GM18519 (cell line): ENCODE results near the gene PLAAT4.
"Not testable (repeated sequence)": the region's sequence is repeated elsewhere in the genome, so short reads cannot be mapped to it uniquely, and the experiment has no call there.

Experiments used
- ATAC-seq: cut with Tn5 transposase; IDR thresholded peaks from one replicate; pipeline ENCODE4 v1.9.1; 2021; ENCODE audit warnings: mild to moderate bottlenecking, moderate library complexity; ENCODE audit not compliant: unreplicated experiment, low FRiP score

PLAAT4 gene

GRCh38 chr11:63537293-63538101, 889 bp downstream of the PLAAT4 start:
- no peak for ATAC-seq

- not testable (repeated sequence) for ATAC-seq
These were observed 5.9 kb downstream of the PLAAT4 start for GRCh38 chr11:63542506-63542905.

- ATAC-seq: no peak
These were observed 7.1 kb downstream of the PLAAT4 start for GRCh38 chr11:63543711-63544110.

- no peak for ATAC-seq
These were observed 10.5 kb downstream of the PLAAT4 start for GRCh38 chr11:63547061-63547460.

- ATAC-seq: no peak
These were observed 11.6 kb downstream of the PLAAT4 start for GRCh38 chr11:63548178-63548577.

GRCh38 chr11:63549411-63549810, 12.8 kb downstream of the PLAAT4 start:
- no peak for ATAC-seq

GRCh38 chr11:63550156-63550700, 13.6 kb downstream of the PLAAT4 start:
- ATAC-seq: not testable (repeated sequence)

- ATAC-seq: no peak
These were observed 14.7 kb downstream of the PLAAT4 start for GRCh38 chr11:63551091-63551888.

GRCh38 chr11:63551889-63552266, 15.3 kb downstream of the PLAAT4 start:
- ATAC-seq: no peak

GRCh38 chr11:63552921-63553320, 16.3 kb downstream of the PLAAT4 start:
- no peak for ATAC-seq

- peak; percentile 61 for ATAC-seq
These were observed 17.2 kb downstream of the PLAAT4 start for GRCh38 chr11:63553759-63554158.

GRCh38 chr11:63554877-63555223, 18.2 kb downstream of the PLAAT4 start:
- no peak for ATAC-seq

GRCh38 chr11:63556404-63557013, 19.9 kb downstream of the PLAAT4 start:
- no peak for ATAC-seq

GRCh38 chr11:63557570-63557969, 21.0 kb downstream of the PLAAT4 start:
- no peak for ATAC-seq

- no peak for ATAC-seq
These were observed 22.0 kb downstream of the PLAAT4 start for GRCh38 chr11:63558459-63559157.

- no peak for ATAC-seq
These were observed 24.0 kb downstream of the PLAAT4 start for GRCh38 chr11:63560506-63561180.

GRCh38 chr11:63563201-63564055, 26.8 kb downstream of the PLAAT4 start, which contains the start of gene PLAAT2:
Gene PLAAT2, minus strand, starts transcription at chr11:63563379. Its CDS starts 55 bp downstream, at chr11:63563324.
- no peak for ATAC-seq

GRCh38 chr11:63564056-63564774, 27.6 kb downstream of the PLAAT4 start:
- ATAC-seq: peak; percentile 47
